K562 (cell line): ENCODE measurements around the gene FRMPD1. TPM values are rescaled to one million over a fixed set of nuclear protein-coding genes. Genes with fewer than 3 reads are reported as not detected.
A peak's percentile ranks its signal among the peaks of the same experiment; 100 is the strongest.

Source experiments
- CC2D1A ChIP-seq: fragments of 450-650 bp; IDR thresholded peaks from 2 replicates; pipeline ENCODE4 v1.6.1; 2017; ENCODE audit warnings: mild to moderate bottlenecking
- DPF2 ChIP-seq: fragments of 450-650 bp; IDR thresholded peaks from 2 replicates; pipeline ENCODE4 v1.6.1; 2016
- ETV1 ChIP-seq: fragments of 450-650 bp; conservative IDR thresholded peaks from 2 replicates; pipeline ENCODE4 v1.6.1; 2016; ENCODE audit warnings: missing genetic modification characterization, control low read depth, low read depth, missing compliant biosample characterization
- EWSR1 ChIP-seq: fragments of 450-650 bp; IDR thresholded peaks from 2 replicates; pipeline ENCODE4 v1.6.1; 2018; ENCODE audit warnings: borderline replicate concordance, mild to moderate bottlenecking, low read depth, moderate library complexity; ENCODE audit not compliant: partially characterized antibody
- GATA2 ChIP-seq: sonication (generic); formaldehyde crosslinking; IDR thresholded peaks from 2 replicates; pipeline ENCODE4 v1.4.0; 2020; ENCODE audit warnings: mild to moderate bottlenecking, missing genetic modification reagents
- JUND ChIP-seq, 2 experiments: IDR thresholded peaks; 2 replicates in 1 of 2; 3 replicates in 1 of 2; pipeline ENCODE4 v1.6.1; 2011; ENCODE audit warnings: borderline replicate concordance in 2 of 2, low read depth in 2 of 2, low read length in 2 of 2, improper control_type of control experiment in 1 of 2, missing biosample characterization in 1 of 2, missing genetic modification characterization in 1 of 2, missing genetic modification reagents in 1 of 2
- L3MBTL2 ChIP-seq: fragments of 450-650 bp; IDR thresholded peaks from 2 replicates; pipeline ENCODE4 v1.6.1; 2016; ENCODE audit warnings: mild to moderate bottlenecking, moderate library complexity
- MBD2 ChIP-seq: sonication (generic); IDR thresholded peaks from 2 replicates; pipeline ENCODE4 v1.6.1; 2016; ENCODE audit warnings: low read depth, borderline replicate concordance
- MEF2A ChIP-seq: IDR thresholded peaks from 2 replicates; pipeline ENCODE4 v1.6.1; 2011; ENCODE audit warnings: low read depth, mild to moderate bottlenecking, low read length, moderate library complexity; ENCODE audit not compliant: control insufficient read depth
- POLR2A ChIP-seq: fragments of 450-650 bp; conservative IDR thresholded peaks from 2 replicates; pipeline ENCODE4 v1.6.1; 2016
- RBM17 ChIP-seq: fragments of 200-400 bp; formaldehyde crosslinking; IDR thresholded peaks from 2 replicates; pipeline ENCODE4 v1.6.1; 2017; ENCODE audit warnings: low read depth, mild to moderate bottlenecking, low read length, borderline replicate concordance
- SMARCE1 ChIP-seq: fragments of 450-650 bp; IDR thresholded peaks from 2 replicates; pipeline ENCODE4 v1.7.1; 2016; ENCODE audit warnings: mild to moderate bottlenecking
- TEAD4 ChIP-seq, 2 experiments: sonication (generic) in 1 of 2; formaldehyde crosslinking in 1 of 2; IDR thresholded peaks; 2 replicates each; pipeline versions ENCODE4 v1.6.1 to v1.8.0; 2012 to 2022; ENCODE audit warnings: borderline replicate concordance in 1 of 2, inconsistent platforms in 1 of 2, low read length in 1 of 2, mild to moderate bottlenecking in 1 of 2, missing genetic modification reagents in 1 of 2
- XRCC3 ChIP-seq: fragments of 450-650 bp; IDR thresholded peaks from 2 replicates; pipeline ENCODE4 v1.6.1; 2017; ENCODE audit warnings: mild to moderate bottlenecking, moderate library complexity
- ZNF431 ChIP-seq: sonication (generic); formaldehyde crosslinking; IDR thresholded peaks from 2 replicates; pipeline ENCODE4 v1.8.0; 2022; ENCODE audit warnings: mild to moderate bottlenecking, missing genetic modification reagents
- ZNF436 ChIP-seq: fragments of 250-450, 450-650 bp; sonication (Bioruptor Pico); formaldehyde crosslinking; IDR thresholded peaks from 2 replicates; pipeline ENCODE4 v1.7.0; 2020; ENCODE audit warnings: mild to moderate bottlenecking
- ZNF766 ChIP-seq: fragments of 200-800 bp; sonication (Bioruptor generic); conservative IDR thresholded peaks from 2 replicates; pipeline ENCODE4 v1.6.1; 2016; ENCODE audit warnings: missing genetic modification characterization, missing compliant biosample characterization
- polyA plus RNA-seq, 8 experiments: library from polyadenylated mRNA; depleted of rRNA in 4 of 8; stranded (reverse) in 5 of 8; unstranded in 3 of 8; fragments of >200 nt; fragmentation: Nextera tagmentation in 2 of 8; fragmentation: Illumina TruSeq in 1 of 8; extraction: Ambion mirVana in 2 of 8; extraction: Trizol in 1 of 8; gene quantifications; 2 replicates each; pipeline versions ENCODE4 v1.2.1 to v1.2.3, GENCODE V29; 2011 to 2014; ENCODE audit warnings: inconsistent platforms in 1 of 8, missing spikeins in 1 of 8
- total RNA-seq, 7 experiments: library from RNA; depleted of rRNA in 6 of 7; stranded (reverse); fragments of >200 nt in 6 of 7; fragmentation: Illumina TruSeq in 2 of 7; extraction: Trizol in 2 of 7; gene quantifications; 2 replicates each; pipeline versions ENCODE4 v1.2.1 to v1.2.3, GENCODE V29; 2011 to 2021; ENCODE audit warnings: low replicate concordance in 1 of 7
- TF ChIP-seq, protein P1 (sequence below): fragments of 250-450 bp; sonication (Bioruptor Pico); IDR thresholded peaks from 2 replicates; pipeline ENCODE4 v1.4.0; 2020; ENCODE audit warnings: mild to moderate bottlenecking
- TF ChIP-seq, protein P2 (sequence below): fragments of 250-450 bp; sonication (Bioruptor Pico); IDR thresholded peaks from 2 replicates; pipeline ENCODE4 v1.9.0; 2021; ENCODE audit warnings: mild to moderate bottlenecking, inconsistent platforms
- TF ChIP-seq, protein P3 (sequence below): sonication (generic); formaldehyde crosslinking; IDR thresholded peaks from 2 replicates; pipeline ENCODE4 v1.8.0; 2022; ENCODE audit warnings: mild to moderate bottlenecking, missing genetic modification reagents, borderline replicate concordance
- TF ChIP-seq, protein P4 (sequence below): fragments of 250-450 bp; sonication (Bioruptor Pico); IDR thresholded peaks from 2 replicates; pipeline ENCODE4 v1.8.0; 2022; ENCODE audit warnings: moderate library complexity, mild to moderate bottlenecking, inconsistent platforms
- TF ChIP-seq, protein P5 (sequence below): fragments of 450-650 bp; IDR thresholded peaks from 2 replicates; pipeline ENCODE4 v1.6.1; 2016; ENCODE audit warnings: antibody characterized with exemption

The FRMPD1 gene
- total and polyA plus RNA-seq, 9 of the 15 experiments (the other 6 are each of a cell fraction or from before 2014, with no cell fraction given), result not detected

DNA sequence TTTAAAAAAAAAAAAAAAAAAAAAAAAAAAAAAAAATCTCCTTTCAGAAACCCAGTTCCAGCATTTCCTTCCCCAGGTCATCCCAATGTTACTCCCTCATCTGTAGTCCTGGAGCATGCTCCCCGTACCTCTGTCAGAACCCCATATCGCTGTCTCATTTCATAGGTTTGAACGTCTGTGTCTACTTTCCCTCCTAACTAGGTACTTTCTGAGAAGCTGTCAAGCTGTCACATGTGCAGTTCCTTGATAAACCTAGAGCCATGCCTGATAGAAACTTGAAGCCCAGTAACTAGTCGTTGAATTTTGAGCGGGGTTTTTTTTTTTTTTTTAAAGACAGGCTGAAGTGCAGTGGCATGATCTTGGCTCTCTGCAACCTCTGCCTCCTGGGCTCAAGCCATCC is 118.6 kb downstream of the FRMPD1 start (continued):
- TF ChIP-seq MEF2A, result no peak
- TF ChIP-seq, protein P1, sequence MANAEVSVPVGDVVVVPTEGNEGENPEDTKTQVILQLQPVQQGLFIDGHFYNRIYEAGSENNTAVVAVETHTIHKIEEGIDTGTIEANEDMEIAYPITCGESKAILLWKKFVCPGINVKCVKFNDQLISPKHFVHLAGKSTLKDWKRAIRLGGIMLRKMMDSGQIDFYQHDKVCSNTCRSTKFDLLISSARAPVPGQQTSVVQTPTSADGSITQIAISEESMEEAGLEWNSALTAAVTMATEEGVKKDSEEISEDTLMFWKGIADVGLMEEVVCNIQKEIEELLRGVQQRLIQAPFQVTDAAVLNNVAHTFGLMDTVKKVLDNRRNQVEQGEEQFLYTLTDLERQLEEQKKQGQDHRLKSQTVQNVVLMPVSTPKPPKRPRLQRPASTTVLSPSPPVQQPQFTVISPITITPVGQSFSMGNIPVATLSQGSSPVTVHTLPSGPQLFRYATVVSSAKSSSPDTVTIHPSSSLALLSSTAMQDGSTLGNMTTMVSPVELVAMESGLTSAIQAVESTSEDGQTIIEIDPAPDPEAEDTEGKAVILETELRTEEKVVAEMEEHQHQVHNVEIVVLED (CRISPR knock-in tag), result no peak
- TF ChIP-seq, protein P2, sequence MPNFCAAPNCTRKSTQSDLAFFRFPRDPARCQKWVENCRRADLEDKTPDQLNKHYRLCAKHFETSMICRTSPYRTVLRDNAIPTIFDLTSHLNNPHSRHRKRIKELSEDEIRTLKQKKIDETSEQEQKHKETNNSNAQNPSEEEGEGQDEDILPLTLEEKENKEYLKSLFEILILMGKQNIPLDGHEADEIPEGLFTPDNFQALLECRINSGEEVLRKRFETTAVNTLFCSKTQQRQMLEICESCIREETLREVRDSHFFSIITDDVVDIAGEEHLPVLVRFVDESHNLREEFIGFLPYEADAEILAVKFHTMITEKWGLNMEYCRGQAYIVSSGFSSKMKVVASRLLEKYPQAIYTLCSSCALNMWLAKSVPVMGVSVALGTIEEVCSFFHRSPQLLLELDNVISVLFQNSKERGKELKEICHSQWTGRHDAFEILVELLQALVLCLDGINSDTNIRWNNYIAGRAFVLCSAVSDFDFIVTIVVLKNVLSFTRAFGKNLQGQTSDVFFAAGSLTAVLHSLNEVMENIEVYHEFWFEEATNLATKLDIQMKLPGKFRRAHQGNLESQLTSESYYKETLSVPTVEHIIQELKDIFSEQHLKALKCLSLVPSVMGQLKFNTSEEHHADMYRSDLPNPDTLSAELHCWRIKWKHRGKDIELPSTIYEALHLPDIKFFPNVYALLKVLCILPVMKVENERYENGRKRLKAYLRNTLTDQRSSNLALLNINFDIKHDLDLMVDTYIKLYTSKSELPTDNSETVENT (CRISPR knock-in tag), result no peak
- no peak for TF ChIP-seq RBM17
- TF ChIP-seq ZNF431 (CRISPR knock-in tag), result no peak
- TF ChIP-seq ETV1 (tag), result 0 out of 2 replicates have a peak, but pooled peaks have one; percentile 14
- no peak for TF ChIP-seq MBD2
- no peak for TF ChIP-seq CC2D1A
- no peak for TF ChIP-seq POLR2A
- no peak for TF ChIP-seq ZNF436 (CRISPR knock-in tag)
- TF ChIP-seq XRCC3, result no peak
- TF ChIP-seq, protein P3, sequence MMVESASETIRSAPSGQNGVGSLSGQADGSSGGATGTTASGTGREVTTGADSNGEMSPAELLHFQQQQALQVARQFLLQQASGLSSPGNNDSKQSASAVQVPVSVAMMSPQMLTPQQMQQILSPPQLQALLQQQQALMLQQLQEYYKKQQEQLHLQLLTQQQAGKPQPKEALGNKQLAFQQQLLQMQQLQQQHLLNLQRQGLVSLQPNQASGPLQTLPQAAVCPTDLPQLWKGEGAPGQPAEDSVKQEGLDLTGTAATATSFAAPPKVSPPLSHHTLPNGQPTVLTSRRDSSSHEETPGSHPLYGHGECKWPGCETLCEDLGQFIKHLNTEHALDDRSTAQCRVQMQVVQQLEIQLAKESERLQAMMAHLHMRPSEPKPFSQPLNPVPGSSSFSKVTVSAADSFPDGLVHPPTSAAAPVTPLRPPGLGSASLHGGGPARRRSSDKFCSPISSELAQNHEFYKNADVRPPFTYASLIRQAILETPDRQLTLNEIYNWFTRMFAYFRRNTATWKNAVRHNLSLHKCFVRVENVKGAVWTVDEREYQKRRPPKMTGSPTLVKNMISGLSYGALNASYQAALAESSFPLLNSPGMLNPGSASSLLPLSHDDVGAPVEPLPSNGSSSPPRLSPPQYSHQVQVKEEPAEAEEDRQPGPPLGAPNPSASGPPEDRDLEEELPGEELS (CRISPR knock-in tag), result no peak
- TF ChIP-seq DPF2, result peak; percentile 81
- TF ChIP-seq ZNF766 (CRISPR knock-in tag), result 0 out of 2 replicates have a peak, but pooled peaks have one; percentile 32
- no peak for TF ChIP-seq JUND (IDR thresholded peaks at IDR 0.05; ENCODE audit: borderline replicate concordance, low read depth, low read length)
- TF ChIP-seq JUND (tag; IDR thresholded peaks at IDR 0.05; ENCODE audit: borderline replicate concordance, low read depth, low read length), result no peak; the same call in 2 of the 3 replicates
- no peak for TF ChIP-seq EWSR1
- TF ChIP-seq SMARCE1, result no peak
- TF ChIP-seq, protein P4, sequence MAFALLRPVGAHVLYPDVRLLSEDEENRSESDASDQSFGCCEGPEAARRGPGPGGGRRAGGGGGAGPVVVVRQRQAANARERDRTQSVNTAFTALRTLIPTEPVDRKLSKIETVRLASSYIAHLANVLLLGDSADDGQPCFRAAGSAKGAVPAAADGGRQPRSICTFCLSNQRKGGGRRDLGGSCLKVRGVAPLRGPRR, result no peak
- TF ChIP-seq TEAD4 (IDR thresholded peaks at IDR 0.05; ENCODE audit: low read length), result peak; percentile 67
- TF ChIP-seq TEAD4 (CRISPR knock-in tag; IDR thresholded peaks at IDR 0.05; ENCODE audit: borderline replicate concordance), result no peak
- TF ChIP-seq GATA2 (CRISPR knock-in tag), result 0 out of 2 replicates have a peak, but pooled peaks have one; percentile 46
- TF ChIP-seq, protein P5, sequence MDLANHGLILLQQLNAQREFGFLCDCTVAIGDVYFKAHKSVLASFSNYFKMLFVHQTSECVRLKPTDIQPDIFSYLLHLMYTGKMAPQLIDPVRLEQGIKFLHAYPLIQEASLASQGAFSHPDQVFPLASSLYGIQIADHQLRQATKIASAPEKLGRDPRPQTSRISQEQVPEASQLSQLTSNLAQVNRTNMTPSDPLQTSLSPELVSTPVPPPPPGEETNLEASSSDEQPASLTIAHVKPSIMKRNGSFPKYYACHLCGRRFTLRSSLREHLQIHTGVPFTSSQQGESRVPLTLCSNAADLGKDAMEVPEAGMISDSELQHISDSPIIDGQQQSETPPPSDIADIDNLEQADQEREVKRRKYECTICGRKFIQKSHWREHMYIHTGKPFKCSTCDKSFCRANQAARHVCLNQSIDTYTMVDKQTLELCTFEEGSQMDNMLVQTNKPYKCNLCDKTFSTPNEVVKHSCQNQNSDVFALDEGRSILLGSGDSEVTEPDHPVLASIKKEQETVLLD, result peak; percentile 52
- peak; percentile 99 for TF ChIP-seq L3MBTL2
